ENCODE results near the gene ZNF785. TPM values are rescaled to one million over a fixed set of nuclear protein-coding genes. Genes with fewer than 3 reads are reported as not detected.
A peak's percentile ranks its signal among the peaks of the same experiment; 100 is the strongest.

Gene ZNF785
- total RNA-seq, 4 donors from 2014 or later = 0.70 to 3.2 (median 1.0) TPM

- in situ Hi-C loops (cut with MboI; ENCODE audit: low sequenced_read_pairs in 4 of 4) = no loop called here
- DNase-seq = no peak
- H3K27ac ChIP-seq = no peak overlapping the region
- H3K9me3 ChIP-seq = no peaks in the 10 kb centered on the region
- H3K4me1 ChIP-seq = no peaks in the 10 kb centered on the region
- TF ChIP-seq CTCF (IDR thresholded peaks at IDR 0.05 in 4 of 5, conservative IDR thresholded peaks at IDR 0.05 in 1 of 5) (no peak), POLR2A (IDR thresholded peaks at IDR 0.05) (no peak)
- ATAC-seq = no peak
- no peak overlapping the region for H3K4me3 ChIP-seq
- H3K36me3 ChIP-seq = peaks cover 0 to 51% of the 10 kb centered on the region in 2 donors
- intact Hi-C loops (cut with DNase I; ENCODE audit: low total_unique reads) = loop anchor here (5.0 kb wide), 1 partner anchor 33 kb away; the partner anchor contains the start of gene ZNF688
- H3K27me3 ChIP-seq = no peaks in the 10 kb centered on the region
Observed at GRCh38 chr16:30605158-30605557, 19.7 kb upstream of the ZNF785 start.

GRCh38 chr16:30604316-30604947 lies 18.9 kb upstream of the ZNF785 start:
- Histone ChIP-seq H3K4me1 (no peaks in the 10 kb centered on the region), H3K27me3 (no peaks in the 10 kb centered on the region), H3K36me3 (peaks cover 0 to 51% of the 10 kb centered on the region in 2 donors), H3K9me3 (no peaks in the 10 kb centered on the region), H3K27ac (no peak overlapping the region), H3K4me3 (no peak overlapping the region)
- no peak for ATAC-seq
- in situ Hi-C loops (cut with MboI; ENCODE audit: low sequenced_read_pairs in 4 of 4) = no loop called here
- DNase-seq = no peak
- intact Hi-C loops (cut with DNase I; ENCODE audit: low total_unique reads) = no loop called here
- no peak for TF ChIP-seq POLR2A (IDR thresholded peaks at IDR 0.05)
- no peak for TF ChIP-seq CTCF (IDR thresholded peaks at IDR 0.05 in 4 of 5, conservative IDR thresholded peaks at IDR 0.05 in 1 of 5)

GRCh38 chr16:30603945-30604315 lies 18.4 kb upstream of the ZNF785 start:
- ATAC-seq (no peak), DNase-seq (no peak)
- Histone ChIP-seq H3K36me3 (peaks cover 0 to 51% of the 10 kb centered on the region in 2 donors), H3K4me1 (no peaks in the 10 kb centered on the region), H3K9me3 (no peaks in the 10 kb centered on the region), H3K27ac (no peak overlapping the region), H3K27me3 (no peaks in the 10 kb centered on the region), H3K4me3 (no peak overlapping the region)
- TF ChIP-seq CTCF (IDR thresholded peaks at IDR 0.05 in 4 of 5, conservative IDR thresholded peaks at IDR 0.05 in 1 of 5) = no peak
- TF ChIP-seq POLR2A (IDR thresholded peaks at IDR 0.05) = no peak
- intact Hi-C loops (cut with DNase I; ENCODE audit: low total_unique reads) (no loop called here), in situ Hi-C loops (cut with MboI; ENCODE audit: low sequenced_read_pairs in 4 of 4) (no loop called here)

- H3K27ac ChIP-seq = peak overlapping the region in 1 of 4 donors; percentile 9
- H3K4me3 ChIP-seq = no peak overlapping the region
- intact Hi-C loops (cut with DNase I; ENCODE audit: low total_unique reads) = no loop called here
- H3K9me3 ChIP-seq = no peaks in the 10 kb centered on the region
- H3K4me1 ChIP-seq = no peaks in the 10 kb centered on the region
- ATAC-seq (no peak), DNase-seq (no peak)
- in situ Hi-C loops (cut with MboI; ENCODE audit: low sequenced_read_pairs in 4 of 4) = no loop called here
- TF ChIP-seq POLR2A (IDR thresholded peaks at IDR 0.05) = no peak
- no peak for TF ChIP-seq CTCF (IDR thresholded peaks at IDR 0.05 in 4 of 5, conservative IDR thresholded peaks at IDR 0.05 in 1 of 5)
- peaks cover 0 to 46% of the 10 kb centered on the region in 2 donors for H3K36me3 ChIP-seq
- no peaks in the 10 kb centered on the region for H3K27me3 ChIP-seq
Observed at GRCh38 chr16:30602616-30603277, 17.2 kb upstream of the ZNF785 start.
